ENCODE data around the gene SULT6B1.

Gene SULT6B1

DNA sequence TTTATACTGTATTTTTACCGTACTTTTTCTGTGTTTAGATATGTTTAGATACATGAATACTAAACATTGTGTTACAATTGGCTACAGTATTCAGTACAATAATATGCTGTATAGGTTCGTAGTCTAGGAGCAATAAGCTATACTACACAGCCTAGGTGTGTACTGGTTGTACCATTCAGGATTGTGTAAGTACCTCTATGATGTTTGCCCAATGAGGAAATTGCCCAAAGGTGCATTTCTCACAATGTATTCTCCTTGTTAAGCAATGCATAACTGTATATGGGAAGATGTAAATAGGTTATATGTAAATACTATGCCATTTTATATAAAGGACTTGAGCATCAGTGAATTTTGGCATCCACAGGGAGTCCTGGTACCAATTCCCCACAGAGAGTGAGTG lies 42.4 kb downstream of the SULT6B1 start:
- DNase-seq = no peak

DNA sequence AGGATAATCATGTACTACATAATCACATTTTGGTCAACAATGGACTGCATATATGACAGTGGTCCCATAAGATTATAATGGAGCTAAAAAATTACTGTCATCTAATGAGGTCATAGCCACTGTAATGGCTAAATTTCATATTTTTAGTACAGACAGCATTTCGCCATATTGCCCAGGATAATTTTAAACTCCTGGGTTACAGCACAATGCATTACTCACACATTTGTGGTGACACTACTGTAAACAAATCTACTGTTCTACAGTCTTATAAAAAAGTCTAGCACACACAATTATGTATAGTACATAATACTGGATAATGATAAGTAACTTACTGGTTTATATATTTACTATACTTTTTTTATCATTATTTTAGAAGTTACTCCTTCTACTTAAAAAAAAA lies 44.5 kb downstream of the SULT6B1 start:
- no peak for DNase-seq

DNA sequence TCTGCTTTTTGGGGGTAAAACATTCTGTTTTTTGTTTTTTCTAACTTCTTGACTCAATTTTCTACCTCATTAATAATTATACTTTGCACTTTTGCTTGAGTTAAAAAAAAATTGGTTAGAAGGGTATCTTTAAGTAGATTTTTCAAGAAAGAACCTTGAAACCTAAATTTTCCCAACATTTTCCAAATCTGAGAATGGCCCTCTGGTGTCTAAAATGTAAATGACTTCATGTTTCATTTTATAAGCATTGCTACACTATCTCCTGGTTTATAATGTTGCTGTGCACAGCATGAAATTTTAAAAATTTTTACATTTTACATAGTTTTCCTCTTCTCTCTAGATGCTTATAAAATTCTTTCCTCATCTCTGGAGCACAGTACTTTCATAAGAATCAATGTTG lies 45.9 kb downstream of the SULT6B1 start:
- no peak for DNase-seq

DNA sequence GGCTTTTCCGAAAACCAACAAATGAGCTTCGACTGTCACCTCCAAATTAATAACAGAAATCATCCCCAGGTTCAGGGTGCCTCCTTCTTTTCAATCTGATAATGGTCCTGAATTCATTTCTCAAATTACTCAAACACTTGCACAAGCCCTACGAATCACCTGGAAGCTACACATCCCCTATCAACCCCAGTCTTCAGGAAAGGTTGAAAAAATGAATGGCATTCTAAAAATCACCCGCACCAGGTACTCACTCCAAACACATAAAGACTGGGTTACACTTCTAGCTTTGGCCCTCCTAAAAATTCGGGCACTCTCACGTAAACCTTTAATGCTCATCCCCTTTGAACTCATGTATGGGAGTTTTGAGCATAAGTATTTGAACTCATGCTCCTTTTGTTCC lies 55.6 kb downstream of the SULT6B1 start:
- DNase-seq = no peak

DNA sequence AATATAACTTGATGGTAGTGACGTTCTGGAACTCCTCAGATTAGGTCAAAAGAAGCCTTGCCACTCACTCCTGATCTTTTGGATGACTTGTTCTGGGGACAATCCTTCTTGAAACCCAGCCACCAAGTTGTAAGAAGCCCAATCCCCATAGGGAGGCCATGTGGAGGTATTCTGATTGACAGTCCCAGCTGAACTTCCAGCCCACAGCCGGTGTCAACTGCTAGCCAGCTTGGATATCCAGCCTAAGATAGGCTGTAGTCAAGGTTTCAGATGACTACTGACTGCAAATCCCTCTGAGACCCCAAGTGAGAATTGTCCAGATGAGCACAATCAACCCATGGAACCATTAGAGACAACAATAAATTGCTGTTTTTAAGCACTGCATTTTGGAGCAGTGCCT lies 63.1 kb downstream of the SULT6B1 start:
- DNase-seq = no peak

DNA sequence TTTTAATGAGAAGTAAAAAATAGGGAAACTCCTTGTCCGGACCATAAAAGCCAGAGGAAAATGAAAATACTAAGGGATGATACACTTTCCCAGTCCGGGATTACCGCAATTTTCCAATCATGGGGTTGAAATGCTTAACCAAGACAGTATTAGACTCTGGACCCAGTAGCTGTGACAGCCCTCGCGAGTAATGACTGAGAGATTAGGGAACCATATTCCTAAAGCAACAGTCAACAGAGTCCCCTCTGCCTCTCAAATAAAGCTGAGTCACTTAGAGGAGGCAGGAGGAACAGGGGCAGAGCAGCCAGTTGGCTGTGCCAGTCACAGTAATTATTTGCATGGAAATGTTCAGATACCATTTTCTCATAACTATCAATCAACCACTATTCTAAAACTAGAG lies 69.3 kb downstream of the SULT6B1 start:
- peak; percentile 34 for DNase-seq
